SK-N-SH (cell line): ENCODE results near the gene CYP2F1. TPM values are rescaled to one million over a fixed set of nuclear protein-coding genes. Genes with fewer than 3 reads are reported as not detected.
"Not testable (repeated sequence)": the region's sequence is repeated elsewhere in the genome, so short reads cannot be mapped to it uniquely, and the experiment has no call there.

Experiments used
- CTCF ChIA-PET: fragments of 300-600, 350-600 bp; formaldehyde crosslinking; extraction: SDS; loops from one replicate; lab custom pipeline; 2021; lab: Yijun Ruan, JAX
- POLR2A ChIA-PET: fragments of 350-600 bp; sonication (Branson Sonifier 250); formaldehyde crosslinking; extraction: SDS; loops from one replicate; lab custom pipeline; 2020; ENCODE audit warnings: antibody characterized with exemption, inconsistent platforms; lab: Yijun Ruan, JAX
- DNase-seq: peaks from one replicate; pipeline ENCODE4 v3.0.0; 2012
- H2AFZ ChIP-seq: fragments of 200-600 bp; sonication (generic); 2 replicates; pipeline ENCODE4 v1.8.1; 2016; ENCODE audit warnings: antibody characterized with exemption, mild to moderate bottlenecking, low read depth
- H3F3A ChIP-seq: fragments of 200-600 bp; sonication (generic); replicated peaks from 2 replicates; pipeline ENCODE3; 2016; ENCODE audit warnings: antibody characterized with exemption, mild to moderate bottlenecking; ENCODE audit not compliant: insufficient read depth
- H3K27ac ChIP-seq, 2 experiments: fragments of 200-500 bp in 1 of 2; fragments of 200-600 bp in 1 of 2; sonication (Bioruptor generic) in 1 of 2; sonication (generic), shearing (Covaris generic) in 1 of 2; 2 replicates each; pipeline versions ENCODE4 v1.5.1 to v1.6.1; 2014 to 2016; ENCODE audit warnings: low read depth in 2 of 2, inconsistent platforms in 1 of 2, low read length in 1 of 2, mild to moderate bottlenecking in 1 of 2, mixed read lengths in 1 of 2
- H3K27me3 ChIP-seq: fragments of 200-600 bp; sonication (generic), shearing (Covaris generic); 2 replicates; pipeline ENCODE4 v1.6.1; 2016; ENCODE audit warnings: mixed run types; ENCODE audit not compliant: insufficient read depth
- H3K36me3 ChIP-seq, 2 experiments: fragments of 200-500 bp in 1 of 2; fragments of 200-600 bp in 1 of 2; sonication (Bioruptor generic) in 1 of 2; sonication (generic) in 1 of 2; replicated peaks in 1 of 2; 2 replicates each; pipeline versions ENCODE3 to v1.5.1; 2014 to 2016; ENCODE audit warnings: low read length in 1 of 2, mild to moderate bottlenecking in 1 of 2; ENCODE audit not compliant: insufficient read depth in 2 of 2, control insufficient read depth in 1 of 2
- H3K4me1 ChIP-seq, 2 experiments: fragments of 200-500 bp in 1 of 2; fragments of 200-600 bp in 1 of 2; sonication (Bioruptor generic) in 1 of 2; sonication (generic), shearing (Covaris generic) in 1 of 2; 2 replicates each; pipeline versions ENCODE4 v1.5.1 to v1.6.1; 2014 to 2016; ENCODE audit warnings: low read depth in 1 of 2, low read length in 1 of 2, mixed run types in 1 of 2; ENCODE audit not compliant: insufficient read depth in 2 of 2, control insufficient read depth in 1 of 2
- H3K4me2 ChIP-seq: fragments of 200-600 bp; sonication (generic), shearing (Covaris generic); 2 replicates; pipeline ENCODE4 v1.6.1; 2017; ENCODE audit warnings: mixed run types
- H3K4me3 ChIP-seq, 2 experiments: fragments of 200-500 bp in 1 of 2; fragments of 200-600 bp in 1 of 2; sonication (Bioruptor generic) in 1 of 2; sonication (generic), shearing (Covaris generic) in 1 of 2; 2 replicates each; pipeline versions ENCODE4 v1.5.1 to v1.8.1; 2014 to 2016; ENCODE audit warnings: low read depth in 2 of 2, inconsistent platforms in 1 of 2, low read length in 1 of 2, mild to moderate bottlenecking in 1 of 2, mixed read lengths in 1 of 2, moderate library complexity in 1 of 2
- H3K79me2 ChIP-seq: fragments of 200-600 bp; sonication (generic); 2 replicates; pipeline ENCODE4 v1.8.1; 2017; ENCODE audit warnings: mild to moderate bottlenecking; ENCODE audit not compliant: insufficient read depth
- H3K9ac ChIP-seq: fragments of 200-600 bp; sonication (generic); 2 replicates; pipeline ENCODE4 v1.6.1; 2017; ENCODE audit warnings: mixed run types
- H3K9me2 ChIP-seq: fragments of 200-600 bp; sonication (generic); 2 replicates; pipeline ENCODE4 v1.6.1; 2017; ENCODE audit warnings: mixed run types
- H3K9me3 ChIP-seq: fragments of 200-600 bp; sonication (generic); 2 replicates; pipeline ENCODE4 v1.6.1; 2017; ENCODE audit warnings: mixed run types, mild to moderate bottlenecking, moderate library complexity
- H4K20me1 ChIP-seq: fragments of 200-600 bp; sonication (generic); 2 replicates; pipeline ENCODE4 v1.6.1; 2017; ENCODE audit warnings: mild to moderate bottlenecking, mixed run types; ENCODE audit not compliant: insufficient read depth
- CHD2 ChIP-seq: fragments of 150-350 bp; IDR thresholded peaks from 2 replicates; pipeline ENCODE4 v1.6.1; 2018; ENCODE audit warnings: low read length; ENCODE audit not compliant: partially characterized antibody
- CTCF ChIP-seq: fragments of 200-600 bp; sonication (generic); IDR thresholded peaks from 2 replicates; pipeline ENCODE4 v1.6.1; 2017; ENCODE audit warnings: antibody characterized with exemption, mild to moderate bottlenecking, moderate library complexity
- EP300 ChIP-seq, 2 experiments: IDR thresholded peaks; 2 replicates each; pipeline versions ENCODE4 v1.4.0 to v1.6.1; 2012; ENCODE audit warnings: borderline replicate concordance in 1 of 2, low read depth in 1 of 2, low read length in 1 of 2
- EZH2phosphoT487 ChIP-seq: fragments of 200-600 bp; sonication (generic); IDR thresholded peaks from 2 replicates; pipeline ENCODE4 v1.6.1; 2017; ENCODE audit warnings: low read depth, mixed run types, mild to moderate bottlenecking, antibody characterized with exemption, moderate library complexity, borderline replicate concordance
- FOXJ3 ChIP-seq: sonication (generic); formaldehyde crosslinking; IDR thresholded peaks from 2 replicates; pipeline ENCODE4 v1.5.1; 2020; ENCODE audit warnings: mild to moderate bottlenecking, missing genetic modification reagents
- NFIC ChIP-seq: IDR thresholded peaks from 2 replicates; pipeline ENCODE4 v1.4.0; 2012; ENCODE audit warnings: borderline replicate concordance
- RAD21 ChIP-seq: IDR thresholded peaks from 2 replicates; pipeline ENCODE4 v1.6.1; 2012; ENCODE audit warnings: mild to moderate bottlenecking, low read length
- REST ChIP-seq: IDR thresholded peaks from 2 replicates; pipeline ENCODE4 v1.6.1; 2012; ENCODE audit warnings: mild to moderate bottlenecking, low read depth, low read length, moderate library complexity
- SIN3A ChIP-seq: IDR thresholded peaks from 2 replicates; pipeline ENCODE4 v1.6.1; 2012; ENCODE audit warnings: low read depth, mild to moderate bottlenecking, low read length, moderate library complexity, borderline replicate concordance
- TCF12 ChIP-seq: IDR thresholded peaks from 2 replicates; pipeline ENCODE4 v1.4.0; 2012
- TEAD4 ChIP-seq: IDR thresholded peaks from 2 replicates; pipeline ENCODE4 v1.4.0; 2012; ENCODE audit warnings: mild to moderate bottlenecking, borderline replicate concordance; ENCODE audit not compliant: insufficient read depth
- whole genome bisulfite sequencing: methylation state at CpG from one replicate; pipeline ENCODE4 v1.1.6; 2017; ENCODE audit warnings: low lambda C conversion rate; 5-methylcytosine and 5-hydroxymethylcytosine counted together
- polyA plus RNA-seq, 3 experiments: library from polyadenylated mRNA; depleted of rRNA; stranded (reverse); fragments of >200 nt; gene quantifications; 2 replicates each; pipeline ENCODE4 v1.2.3, GENCODE V29; 2012

Gene CYP2F1
- polyA plus RNA-seq, 1 of the 3 experiments (the other 2 are of a cell fraction) = not detected

GRCh38 chr19:41127801-41128300 lies 13.6 kb downstream of the CYP2F1 start:
- H3K4me1 ChIP-seq, DNase-seq, H3K27ac ChIP-seq, POLR2A ChIA-PET, H3K79me2 ChIP-seq, H3K4me3 ChIP-seq, H2AFZ ChIP-seq, H3F3A ChIP-seq: not testable (repeated sequence)
- WGBS = 0% methylated on average over 8 of the region's 29 CpGs
- CTCF ChIA-PET = interaction anchor here (1.6 kb wide), 1 partner anchor 16 kb away, joined by 5 read pairs; no protein-coding TSS in a partner anchor
- peaks cover 47% of the 10 kb centered on the region for H3K27me3 ChIP-seq
- peak; percentile 36 for TF ChIP-seq CTCF
- TF ChIP-seq, all 33 proteins: peak for 1; not testable (repeated sequence) for 32
- H3K9me2 ChIP-seq, H3K36me3 ChIP-seq, H3K9me3 ChIP-seq, H4K20me1 ChIP-seq, H3K9ac ChIP-seq: not testable (repeated sequence)
- H3K4me2 ChIP-seq = peak overlapping the region; percentile 80

- WGBS = 46% methylated on average over 6 of the region's 6 CpGs
- Histone ChIP-seq H3K27ac (no peak overlapping the region), H3K79me2 (no peaks in the 10 kb centered on the region), H2AFZ (no peak overlapping the region), H3K4me2 (no peak overlapping the region), H3K4me3 (no peak overlapping the region), H3K36me3 (no peaks in the 10 kb centered on the region), H3K9me2 (no peaks in the 10 kb centered on the region), H4K20me1 (no peaks in the 10 kb centered on the region), H3K27me3 (peaks cover 44% of the 10 kb centered on the region), H3K9me3 (no peaks in the 10 kb centered on the region), H3K9ac (no peak overlapping the region), H3F3A (no peaks in the 10 kb centered on the region), H3K4me1 (no peaks in the 10 kb centered on the region)
- CTCF ChIA-PET = no interaction called here
- TF ChIP-seq NFIC = no peak
- TF ChIP-seq FOXJ3 (CRISPR knock-in tag) = no peak
- no peak for TF ChIP-seq EZH2phosphoT487
- no peak for TF ChIP-seq REST
- TF ChIP-seq TEAD4 = no peak
- TF ChIP-seq SIN3A = no peak
- no peak for TF ChIP-seq EP300 (IDR thresholded peaks at IDR 0.05; ENCODE audit: borderline replicate concordance in 1 of 2, low read depth in 1 of 2, low read length in 1 of 2)
- TF ChIP-seq CHD2 = no peak
- no peak for TF ChIP-seq TCF12
- TF ChIP-seq RAD21 = no peak
- no peak for DNase-seq
- POLR2A ChIA-PET = no interaction called here
Observed at GRCh38 chr19:41128692-41129091, 14.5 kb downstream of the CYP2F1 start.
